ENCODE measurements around the gene R3HCC1L.

R3HCC1L gene

GRCh38 chr10:98238391-98238790 is 103.9 kb downstream of the R3HCC1L start:
- DNase-seq: no peak

DNA sequence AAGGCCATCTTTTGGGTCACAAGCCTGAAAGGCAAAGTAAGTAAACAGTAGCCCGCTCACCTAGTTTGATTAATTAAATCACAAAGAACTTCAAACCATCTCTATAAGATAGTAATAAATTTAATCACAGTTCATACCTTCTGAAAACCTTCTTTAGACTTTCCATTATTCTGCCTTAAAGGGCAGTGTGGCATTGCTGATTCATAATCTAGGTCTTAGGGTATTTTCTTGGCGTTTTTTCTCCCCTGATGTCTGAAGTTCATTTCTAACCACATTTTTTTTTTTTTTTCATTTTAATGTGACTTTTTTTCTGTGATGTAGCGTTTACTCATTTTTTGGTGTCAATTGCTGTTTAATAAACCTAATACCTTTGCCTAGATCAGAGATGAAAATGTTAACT is 106.1 kb downstream of the R3HCC1L start:
- no peak for DNase-seq

GRCh38 chr10:98242823-98243222 is 108.4 kb downstream of the R3HCC1L start:
- DNase-seq: no peak

GRCh38 chr10:98244141-98244540 is 109.7 kb downstream of the R3HCC1L start:
- no peak for DNase-seq

DNA sequence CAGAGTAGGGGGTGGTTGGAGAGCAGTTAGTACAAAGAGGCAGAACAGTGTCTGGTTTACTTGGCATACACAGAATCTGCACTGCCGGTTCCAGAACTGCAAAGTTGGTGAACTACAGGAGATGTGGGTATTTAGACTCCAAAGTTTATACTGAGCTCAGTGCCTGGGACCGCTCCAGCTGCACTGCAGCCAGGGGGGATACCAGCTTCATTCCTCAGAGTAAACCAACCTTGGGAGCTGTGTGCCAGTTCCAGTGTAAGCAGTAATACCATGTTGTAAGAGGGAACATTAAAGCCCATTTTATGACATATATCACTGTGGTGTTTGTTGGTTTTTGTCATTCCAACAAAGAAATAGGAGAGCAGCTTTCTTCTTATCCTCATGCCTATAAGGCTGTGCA is 110.1 kb downstream of the R3HCC1L start:
- DNase-seq: no peak

GRCh38 chr10:98246911-98247805 is 112.7 kb downstream of the R3HCC1L start:
- no peak for DNase-seq

DNA sequence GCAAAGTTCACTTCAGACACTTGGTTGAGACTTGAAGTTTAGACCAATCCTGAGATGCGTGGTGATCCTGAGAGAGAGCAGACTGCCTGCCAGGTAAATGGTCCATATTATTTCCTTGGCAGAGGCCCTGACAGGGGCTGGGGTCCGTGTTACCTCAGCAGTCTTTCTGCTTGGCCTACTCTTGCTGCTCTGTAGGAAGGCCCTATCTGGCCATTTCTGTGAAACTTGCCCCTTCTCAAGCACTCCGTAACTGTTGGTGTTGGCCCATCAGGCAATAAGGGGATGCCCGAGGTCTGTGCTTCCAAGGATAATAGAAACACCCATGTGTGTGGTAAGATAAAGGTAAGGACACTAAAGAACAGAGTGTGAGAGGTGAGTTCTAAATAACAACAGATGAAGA is 113.6 kb downstream of the R3HCC1L start:
- DNase-seq: no peak

GRCh38 chr10:98249134-98249533 is 114.7 kb downstream of the R3HCC1L start:
- no peak for DNase-seq

DNA sequence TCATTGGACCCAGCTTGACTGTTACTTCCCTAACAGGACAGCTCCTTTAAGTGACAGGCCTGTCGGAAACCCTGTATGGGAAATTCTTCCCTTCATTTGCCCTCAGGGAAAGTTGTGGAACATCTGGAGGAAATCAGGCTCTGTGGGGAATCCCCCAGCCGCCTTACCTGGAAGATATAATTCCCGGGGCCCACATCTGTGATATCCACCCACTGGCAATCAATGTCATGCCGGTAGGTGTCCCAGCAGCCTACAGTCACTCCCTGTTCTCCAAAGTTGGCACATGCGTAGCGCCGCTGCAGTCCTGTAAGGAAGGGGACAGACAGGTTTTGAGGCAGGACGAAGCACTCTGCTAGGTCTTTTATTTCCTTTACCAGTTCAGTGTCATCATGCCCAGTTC is 116.9 kb downstream of the R3HCC1L start:
- DNase-seq: no peak

DNA sequence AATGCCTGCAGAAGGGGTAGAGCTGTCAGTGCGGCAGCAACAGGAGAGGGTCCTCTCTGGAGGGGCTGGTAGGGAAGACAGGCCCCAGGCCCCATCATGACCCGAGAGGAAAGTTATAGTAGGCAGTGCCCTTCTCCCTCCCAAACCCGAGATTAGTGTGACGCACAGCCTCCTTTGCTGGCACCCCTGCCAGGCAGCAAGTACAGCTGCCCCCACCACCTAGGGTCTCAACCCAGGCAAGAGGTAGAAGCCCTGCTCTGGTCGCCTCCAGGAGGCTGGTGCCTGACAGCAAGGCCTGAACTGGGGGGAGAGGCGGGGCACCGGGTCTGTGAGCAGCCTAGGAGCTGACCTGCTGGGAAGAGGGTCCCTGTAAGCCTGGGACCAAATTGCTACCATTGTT is 118.0 kb downstream of the R3HCC1L start:
- no peak for DNase-seq

DNA sequence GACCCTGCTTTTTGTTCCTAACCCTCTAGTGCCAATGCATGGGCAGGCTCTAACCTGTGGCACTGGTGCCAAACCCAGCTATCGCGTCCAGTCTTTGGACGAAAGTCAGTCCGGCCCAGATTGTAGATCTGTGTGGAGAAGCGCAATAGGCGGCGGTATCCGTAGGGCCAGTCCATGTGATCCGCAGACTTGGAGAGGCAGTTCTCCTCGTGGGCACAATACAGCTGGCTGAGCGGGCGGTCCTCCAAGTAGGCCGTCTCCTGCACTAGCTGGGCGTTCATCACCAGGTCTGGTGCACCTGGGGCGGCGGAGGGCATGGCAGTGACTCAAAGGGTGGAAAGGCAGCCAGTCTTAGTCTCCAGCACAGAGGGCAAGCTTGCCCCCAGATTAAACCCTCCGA is 119.0 kb downstream of the R3HCC1L start:
- no peak for DNase-seq

DNA sequence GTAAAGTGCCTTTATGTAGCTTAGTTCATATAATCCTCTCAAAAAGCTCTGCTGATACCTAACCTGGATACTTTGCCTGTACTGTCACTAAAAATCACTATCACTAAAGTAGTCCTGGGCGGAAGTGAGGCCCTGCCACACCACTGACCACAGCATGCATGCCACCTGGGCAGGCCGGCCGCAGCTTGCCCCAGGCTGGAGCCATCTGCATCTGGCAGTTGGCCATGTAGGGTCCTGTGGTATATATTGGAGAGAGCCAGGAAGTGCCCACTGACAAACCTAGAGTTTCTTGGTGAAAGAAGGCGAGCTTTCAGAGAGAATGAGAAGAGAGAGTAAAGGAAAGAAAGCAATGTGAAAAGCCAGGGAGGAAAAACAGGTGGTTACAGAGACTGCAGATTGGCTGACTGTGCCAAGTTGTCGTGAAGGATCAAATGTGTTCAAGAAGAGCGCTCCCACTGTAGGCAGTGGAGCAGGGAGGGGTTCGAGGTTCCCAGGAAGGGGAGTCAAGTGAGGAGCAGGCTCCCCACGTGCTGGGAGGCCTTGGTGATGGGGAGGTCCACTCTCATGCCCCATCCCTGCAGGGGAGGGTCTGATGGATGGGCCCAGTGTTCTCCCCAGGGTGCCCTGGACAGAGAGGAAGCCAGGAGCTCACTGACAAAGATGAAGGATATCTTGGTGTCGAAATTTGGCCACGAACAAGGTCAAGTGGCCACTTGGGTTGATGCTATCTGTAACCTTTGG is 119.9 kb downstream of the R3HCC1L start:
- no peak for DNase-seq

GRCh38 chr10:98255146-98255877 is 120.9 kb downstream of the R3HCC1L start:
- DNase-seq: no peak

- DNase-seq: no peak
These were observed 122.2 kb downstream of the R3HCC1L start for GRCh38 chr10:98256692-98257091.

GRCh38 chr10:98257198-98257597 is 122.7 kb downstream of the R3HCC1L start:
- no peak for DNase-seq

GRCh38 chr10:98257961-98258360 is 123.5 kb downstream of the R3HCC1L start:
- no peak for DNase-seq

- no peak for DNase-seq
These were observed 124.4 kb downstream of the R3HCC1L start for GRCh38 chr10:98258683-98259454.

DNA sequence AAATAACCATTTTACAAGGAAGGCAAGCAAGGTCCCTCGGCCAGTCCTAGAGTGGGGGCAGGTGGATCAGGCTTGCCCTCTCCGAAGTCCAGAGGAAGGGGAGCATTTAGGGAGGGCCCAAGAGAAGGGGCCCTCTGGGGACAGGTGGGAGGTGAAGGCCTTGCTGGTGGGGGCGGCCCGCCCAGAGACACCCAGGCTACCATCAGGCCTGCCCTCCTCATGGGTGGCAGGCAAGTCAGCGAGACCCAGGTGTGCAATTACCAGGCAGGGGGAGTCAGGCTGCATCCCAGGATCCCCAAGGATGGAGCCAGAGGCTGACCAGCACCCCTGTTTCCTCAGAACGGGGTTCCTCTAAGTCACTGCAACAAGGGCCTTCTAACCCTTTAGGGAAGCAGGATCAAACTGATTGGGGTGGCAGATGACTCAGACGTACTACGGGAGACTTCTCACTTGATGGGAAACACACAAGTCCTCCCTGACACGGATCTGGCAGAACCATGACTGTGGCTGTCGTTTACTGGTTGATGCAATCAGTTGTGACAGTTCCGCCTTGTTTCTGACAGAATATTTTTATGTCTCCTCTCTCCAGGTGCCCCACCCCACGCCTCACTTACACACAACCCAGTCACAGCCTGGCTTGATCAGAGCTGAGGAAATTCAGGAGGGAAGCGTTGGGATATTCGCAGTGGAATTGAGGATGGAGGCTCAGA is 125.3 kb downstream of the R3HCC1L start:
- no peak for DNase-seq

DNA sequence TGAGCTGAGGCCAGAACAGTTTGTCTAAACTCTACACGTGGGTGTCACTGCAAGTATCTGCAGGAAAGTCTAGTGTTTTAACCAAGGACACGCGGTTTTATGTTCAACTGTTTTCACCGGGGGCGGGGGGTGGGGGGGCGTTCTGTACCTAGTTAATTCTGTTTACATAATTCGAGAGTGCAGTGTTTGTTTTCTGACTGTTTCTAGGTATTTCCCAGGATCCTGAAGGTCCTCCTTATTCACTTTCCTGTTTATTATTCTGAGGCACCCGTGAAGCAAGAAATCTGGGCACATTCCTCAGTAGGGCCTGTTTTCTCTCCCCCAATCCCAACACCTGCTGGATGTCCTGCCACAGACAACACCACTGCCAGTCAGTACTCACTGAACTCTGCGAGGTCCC is 125.9 kb downstream of the R3HCC1L start:
- no peak for DNase-seq

DNA sequence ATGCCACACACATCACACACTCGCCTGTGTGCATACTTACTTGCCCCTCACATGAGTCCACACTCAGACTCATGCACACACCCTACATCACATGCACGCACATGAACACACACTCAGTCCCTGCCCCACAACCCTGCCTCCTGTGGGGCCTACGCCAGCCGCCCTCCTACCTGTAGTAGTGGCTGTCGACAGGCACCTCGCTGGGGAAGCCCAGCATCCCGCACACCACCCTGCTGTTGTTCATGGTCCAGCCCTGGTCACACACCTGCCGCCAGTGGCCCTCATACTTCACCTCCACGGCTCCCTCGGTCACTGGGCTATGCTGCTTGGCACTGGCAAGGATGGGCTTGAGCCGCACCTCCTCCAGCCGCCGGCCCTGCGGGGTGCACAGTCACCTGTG is 126.3 kb downstream of the R3HCC1L start:
- DNase-seq: no peak

- DNase-seq: no peak
These were observed 127.2 kb downstream of the R3HCC1L start for GRCh38 chr10:98261436-98262277.
